ENCODE measurements around the gene PTPN20. TPM values are rescaled to one million over a fixed set of nuclear protein-coding genes. Genes with fewer than 3 reads are reported as not detected.
"Not testable (repeated sequence)": the region's sequence is repeated elsewhere in the genome, so short reads cannot be mapped to it uniquely, and the experiment has no call there.

PTPN20 gene
- total and polyA plus RNA-seq, 2 of the 4 experiments (the other 2 are of a cell fraction), result 0.14 TPM; not detected in 1

DNA sequence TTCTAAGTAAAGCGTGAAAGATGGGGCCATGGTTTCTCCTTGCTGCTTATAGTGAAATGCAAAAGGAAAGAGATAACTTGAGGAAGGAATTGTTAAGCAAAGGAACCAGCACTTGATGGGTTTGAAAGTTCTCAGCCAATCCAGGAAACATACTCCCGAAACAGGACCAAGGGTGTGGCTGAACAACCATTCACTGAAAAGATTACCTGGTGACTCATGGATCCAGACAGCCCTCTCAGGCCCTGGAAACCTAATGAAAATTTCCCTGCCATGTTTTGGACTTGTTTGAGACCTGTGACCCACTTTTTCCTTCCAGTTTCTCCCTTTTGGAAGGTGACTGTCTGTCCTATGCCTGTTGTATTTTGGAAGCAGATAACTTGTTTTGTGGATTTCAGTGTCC is 11.3 kb downstream of the PTPN20 start:
- H3K4me3 ChIP-seq (ENCODE audit: insufficient read depth, low read depth, low read length); H2AK5ac ChIP-seq (ENCODE audit: low read depth, low read length); H3K56ac ChIP-seq (ENCODE audit: extremely low read depth, insufficient read depth, low read length); H3K4me1 ChIP-seq (ENCODE audit: control insufficient read depth, insufficient read depth, low read length); H2BK120ac ChIP-seq (ENCODE audit: low read depth, low read length); intact Hi-C loops (cut with micrococcal nuclease); H2BK15ac ChIP-seq (ENCODE audit: low read depth, low read length); H2BK5ac ChIP-seq (ENCODE audit: low read depth, low read length, poor library complexity, severe bottlenecking); H3K27ac ChIP-seq (ENCODE audit: insufficient read depth, low read length); H3K18ac ChIP-seq (ENCODE audit: low read depth, low read length); DNase-seq; H3K36me3 ChIP-seq (ENCODE audit: control insufficient read depth, insufficient read depth, low read length); H3K9me3 ChIP-seq (ENCODE audit: control insufficient read depth, insufficient read depth, low read length); H2AFZ ChIP-seq (replicated peaks; ENCODE audit: low read length, poor library complexity); H3K4me2 ChIP-seq (ENCODE audit: low read depth, low read length); H3K23ac ChIP-seq (ENCODE audit: low read depth, low read length); H2AK9ac ChIP-seq (replicated peaks; ENCODE audit: low read depth, low read length, poor library complexity); H4K91ac ChIP-seq (ENCODE audit: insufficient read depth, low read depth, low read length); H4K8ac ChIP-seq (ENCODE audit: low read depth in 2 of 2, low read length in 2 of 2); H2BK20ac ChIP-seq (ENCODE audit: low read depth, low read length); H3K9me1 ChIP-seq (ENCODE audit: insufficient read depth, low read length); H3K4ac ChIP-seq (ENCODE audit: low read depth, low read length); dilution Hi-C loops (cut with HindIII; ENCODE audit: low sequenced_read_pairs, unreplicated experiment); H4K20me1 ChIP-seq (ENCODE audit: insufficient read depth, low read length); in situ Hi-C loops (cut with MboI; ENCODE audit: low sequenced_read_pairs); POLR2A ChIA-PET (ENCODE audit: unreplicated experiment); H4K5ac ChIP-seq (ENCODE audit: low read depth, low read length); BruUV-seq (replicated peaks); H3K14ac ChIP-seq (replicated peaks; ENCODE audit: low read depth, low read length); CTCF ChIA-PET; H3K9ac ChIP-seq (ENCODE audit: low read depth, low read length); H3K27me3 ChIP-seq (ENCODE audit: control insufficient read depth, insufficient read depth, low read length); ATAC-seq (ENCODE audit: low read depth); H3K79me1 ChIP-seq (ENCODE audit: low read depth in 1 of 2, low read length in 2 of 2): not testable (repeated sequence)
- WGBS, 2 experiments (ENCODE audit: extremely low coverage in 2 of 2, insufficient read length in 1 of 2), result no CpG with 5 or more reads among the region's 2 CpGs

- H2BK120ac ChIP-seq (ENCODE audit: low read depth, low read length); H2BK5ac ChIP-seq (ENCODE audit: low read depth, low read length, poor library complexity, severe bottlenecking); H4K20me1 ChIP-seq (ENCODE audit: insufficient read depth, low read length); H3K36me3 ChIP-seq (ENCODE audit: control insufficient read depth, insufficient read depth, low read length); H3K56ac ChIP-seq (ENCODE audit: extremely low read depth, insufficient read depth, low read length); H3K4me1 ChIP-seq (ENCODE audit: control insufficient read depth, insufficient read depth, low read length); H2BK15ac ChIP-seq (ENCODE audit: low read depth, low read length); H4K91ac ChIP-seq (ENCODE audit: insufficient read depth, low read depth, low read length); H3K9me3 ChIP-seq (ENCODE audit: control insufficient read depth, insufficient read depth, low read length); H3K18ac ChIP-seq (ENCODE audit: low read depth, low read length); H3K79me1 ChIP-seq (ENCODE audit: low read depth in 1 of 2, low read length in 2 of 2); H3K23ac ChIP-seq (ENCODE audit: low read depth, low read length); H2AFZ ChIP-seq (replicated peaks; ENCODE audit: low read length, poor library complexity); H3K9ac ChIP-seq (ENCODE audit: low read depth, low read length); H3K4me3 ChIP-seq (ENCODE audit: insufficient read depth, low read depth, low read length); DNase-seq; H2BK20ac ChIP-seq (ENCODE audit: low read depth, low read length); BruUV-seq (replicated peaks); ATAC-seq (ENCODE audit: low read depth); H3K4me2 ChIP-seq (ENCODE audit: low read depth, low read length); in situ Hi-C loops (cut with MboI; ENCODE audit: low sequenced_read_pairs); H3K4ac ChIP-seq (ENCODE audit: low read depth, low read length); H3K14ac ChIP-seq (replicated peaks; ENCODE audit: low read depth, low read length); H3K27me3 ChIP-seq (ENCODE audit: control insufficient read depth, insufficient read depth, low read length); H2AK9ac ChIP-seq (replicated peaks; ENCODE audit: low read depth, low read length, poor library complexity); H4K8ac ChIP-seq (ENCODE audit: low read depth in 2 of 2, low read length in 2 of 2); H3K27ac ChIP-seq (ENCODE audit: insufficient read depth, low read length); CTCF ChIA-PET; POLR2A ChIA-PET (ENCODE audit: unreplicated experiment); H4K5ac ChIP-seq (ENCODE audit: low read depth, low read length); intact Hi-C loops (cut with micrococcal nuclease); H2AK5ac ChIP-seq (ENCODE audit: low read depth, low read length); H3K9me1 ChIP-seq (ENCODE audit: insufficient read depth, low read length); dilution Hi-C loops (cut with HindIII; ENCODE audit: low sequenced_read_pairs, unreplicated experiment): not testable (repeated sequence)
- no CpG with 5 or more reads among the region's 2 CpGs for WGBS, 2 experiments (ENCODE audit: extremely low coverage in 2 of 2, insufficient read length in 1 of 2)
These were observed 13.9 kb downstream of the PTPN20 start for GRCh38 chr10:46925156-46925555.

Data from IMR-90 (cell line).